Endometrial microvascular endothelial cells (primary cell): Measurements from ENCODE around the gene AP4S1. TPM values are rescaled to one million over a fixed set of nuclear protein-coding genes. Genes with fewer than 3 reads are reported as not detected.
"Not testable (repeated sequence)": the region's sequence is repeated elsewhere in the genome, so short reads cannot be mapped to it uniquely, and the experiment has no call there.

ENCODE experiments used
- in situ Hi-C: cut with HindIII; loops from 2 replicates; pipeline ENCODE4 v1.10.0; 2017; ENCODE audit warnings: low sequenced_read_pairs, low pct_unique_long_range_greater_than_20kb; ENCODE audit errors: inconsistent ontology term
- total RNA-seq: library from RNA; depleted of rRNA; stranded (reverse); fragments of >200 nt; gene quantifications from one replicate; pipeline ENCODE4 v1.2.3, GENCODE V29; 2015; ENCODE audit errors: inconsistent ontology term

The AP4S1 gene
- total RNA-seq, 1 donor from 2014 or later: 18.8 TPM

GRCh38 chr14:31036552-31036951, 11.1 kb downstream of the AP4S1 start:
- in situ Hi-C loops: no loop called here

GRCh38 chr14:31037709-31038221, 12.3 kb downstream of the AP4S1 start:
- in situ Hi-C loops: no loop called here

- in situ Hi-C loops: no loop called here
These were observed 13.2 kb downstream of the AP4S1 start for GRCh38 chr14:31038521-31039166.

GRCh38 chr14:31042300-31042699, 16.9 kb downstream of the AP4S1 start:
- in situ Hi-C loops: no loop called here

- in situ Hi-C loops: not testable (repeated sequence)
These were observed 17.4 kb downstream of the AP4S1 start for GRCh38 chr14:31042893-31043292.

- in situ Hi-C loops: no loop called here
These were observed 17.9 kb downstream of the AP4S1 start for GRCh38 chr14:31043379-31043778.

- in situ Hi-C loops: no loop called here
These were observed 20.1 kb downstream of the AP4S1 start for GRCh38 chr14:31045501-31046080.

- in situ Hi-C loops: no loop called here
These were observed 22.1 kb downstream of the AP4S1 start for GRCh38 chr14:31047503-31047902.

- in situ Hi-C loops: no loop called here
These were observed 25.6 kb downstream of the AP4S1 start for GRCh38 chr14:31051023-31051422.

GRCh38 chr14:31051511-31051910, 26.1 kb downstream of the AP4S1 start:
- in situ Hi-C loops: no loop called here

GRCh38 chr14:31052905-31053586, 27.6 kb downstream of the AP4S1 start:
- in situ Hi-C loops: not testable (repeated sequence)

GRCh38 chr14:31057035-31057434, 31.6 kb downstream of the AP4S1 start:
- in situ Hi-C loops: no loop called here

GRCh38 chr14:31057701-31058364, 32.4 kb downstream of the AP4S1 start:
- in situ Hi-C loops: no loop called here

- in situ Hi-C loops: no loop called here
These were observed 33.9 kb downstream of the AP4S1 start for GRCh38 chr14:31059152-31059924.

- in situ Hi-C loops: no loop called here
These were observed 34.9 kb downstream of the AP4S1 start for GRCh38 chr14:31060253-31060875.

GRCh38 chr14:31062908-31063307, 37.5 kb downstream of the AP4S1 start:
- in situ Hi-C loops: not testable (repeated sequence)

- in situ Hi-C loops: no loop called here
These were observed 42.8 kb downstream of the AP4S1 start for GRCh38 chr14:31068235-31068634.

GRCh38 chr14:31069343-31069742, 43.9 kb downstream of the AP4S1 start:
- in situ Hi-C loops: no loop called here
